GM19328 (cell line): ENCODE measurements around the gene ACTL10.

Experiments used
- ATAC-seq: cut with Tn5 transposase; IDR thresholded peaks from one replicate; pipeline ENCODE4 v1.9.1; 2021; ENCODE audit warnings: mild to moderate bottlenecking, moderate library complexity; ENCODE audit not compliant: unreplicated experiment

ACTL10 gene

GRCh38 chr20:33663161-33664084 is 3.3 kb upstream of the ACTL10 start:
- ATAC-seq = no peak

- no peak for ATAC-seq
Measured at GRCh38 chr20:33664085-33664761, 2.5 kb upstream of the ACTL10 start.

GRCh38 chr20:33664762-33665144 is 2.0 kb upstream of the ACTL10 start:
- ATAC-seq = no peak

- peak; percentile 13 for ATAC-seq
Measured at GRCh38 chr20:33667245-33667675, 517 bp downstream of the ACTL10 start.

- peak; percentile 18 for ATAC-seq
Measured at GRCh38 chr20:33667676-33668465, 1.1 kb downstream of the ACTL10 start.

- ATAC-seq = no peak
Measured at GRCh38 chr20:33668466-33669155, 1.9 kb downstream of the ACTL10 start.

GRCh38 chr20:33669224-33669623 is 2.5 kb downstream of the ACTL10 start:
- ATAC-seq = no peak

- ATAC-seq = no peak
Measured at GRCh38 chr20:33669873-33670640, 3.3 kb downstream of the ACTL10 start.

GRCh38 chr20:33670715-33671499 is 4.2 kb downstream of the ACTL10 start:
- no peak for ATAC-seq

- no peak for ATAC-seq
Measured at GRCh38 chr20:33671573-33672288, 5.0 kb downstream of the ACTL10 start.

GRCh38 chr20:33672426-33673113 is 5.8 kb downstream of the ACTL10 start:
- ATAC-seq = no peak

- no peak for ATAC-seq
Measured at GRCh38 chr20:33673114-33673409, 6.3 kb downstream of the ACTL10 start.

- peak; percentile 48 for ATAC-seq
Measured at GRCh38 chr20:33673410-33674293, 6.9 kb downstream of the ACTL10 start.

GRCh38 chr20:33674294-33675135 is 7.8 kb downstream of the ACTL10 start, which contains the start of gene NECAB3:
TSS of gene NECAB3 (minus strand) at chr20:33674428. CDS start at chr20:33674352, 76 bp downstream.
- peak; percentile 61 for ATAC-seq

- ATAC-seq = no peak
Measured at GRCh38 chr20:33675136-33675959, 8.6 kb downstream of the ACTL10 start.
